Astrocyte of the cerebellum (primary cell): ENCODE data around the gene TMEM74B.

ENCODE experiments used
- DNase-seq: peaks from one replicate; pipeline ENCODE4 v3.0.0-alpha.2; 2011; ENCODE audit warnings: low read depth
- H3K4me3 ChIP-seq: 2 replicates; pipeline ENCODE4 v1.5.1; 2011; ENCODE audit warnings: mild to moderate bottlenecking, low read depth, low read length, moderate library complexity
- in situ Hi-C: cut with HindIII; loops from 2 replicates; pipeline ENCODE4 v1.10.0; 2017; ENCODE audit warnings: low sequenced_read_pairs
- TF ChIP-seq, protein P1 (sequence below): IDR thresholded peaks from 2 replicates; pipeline ENCODE4 v1.5.1; 2012; ENCODE audit warnings: low read length, low read depth, moderate library complexity, mild to moderate bottlenecking; ENCODE audit errors: missing control alignments

TMEM74B gene

DNA sequence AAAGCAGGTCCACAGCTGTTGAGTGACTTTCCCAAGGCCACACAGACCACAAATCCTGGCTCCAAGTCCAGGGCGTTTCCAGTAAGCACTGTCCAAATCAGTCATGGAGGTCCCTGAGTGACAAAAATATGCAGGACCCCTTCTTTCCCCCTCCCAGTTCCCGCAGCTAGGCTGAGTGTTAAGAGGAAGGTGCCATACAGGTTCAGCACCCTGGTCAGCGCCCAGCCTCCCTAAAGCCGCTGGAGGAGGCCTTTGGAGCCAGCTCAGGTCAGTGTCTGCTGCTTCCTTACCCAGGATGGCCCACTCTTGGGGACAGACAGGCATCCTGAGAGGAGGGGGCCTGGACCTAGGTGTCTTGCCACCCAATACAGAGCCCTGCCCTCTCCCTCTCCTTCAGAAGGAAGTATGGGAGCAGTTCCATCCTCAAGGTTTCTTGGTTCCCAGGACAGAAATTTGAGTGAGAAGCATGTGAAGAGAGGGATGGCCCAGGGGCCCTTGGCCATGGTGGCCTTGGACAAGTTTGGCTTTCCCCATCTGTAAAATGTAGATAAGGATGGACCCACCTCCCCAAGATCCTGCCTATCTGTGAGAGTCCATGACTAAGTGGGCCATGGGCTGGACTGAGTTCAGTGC is 13.2 kb downstream of the TMEM74B start:
- H3K4me3 ChIP-seq, result no peak overlapping the region
- TF ChIP-seq, protein P1, sequence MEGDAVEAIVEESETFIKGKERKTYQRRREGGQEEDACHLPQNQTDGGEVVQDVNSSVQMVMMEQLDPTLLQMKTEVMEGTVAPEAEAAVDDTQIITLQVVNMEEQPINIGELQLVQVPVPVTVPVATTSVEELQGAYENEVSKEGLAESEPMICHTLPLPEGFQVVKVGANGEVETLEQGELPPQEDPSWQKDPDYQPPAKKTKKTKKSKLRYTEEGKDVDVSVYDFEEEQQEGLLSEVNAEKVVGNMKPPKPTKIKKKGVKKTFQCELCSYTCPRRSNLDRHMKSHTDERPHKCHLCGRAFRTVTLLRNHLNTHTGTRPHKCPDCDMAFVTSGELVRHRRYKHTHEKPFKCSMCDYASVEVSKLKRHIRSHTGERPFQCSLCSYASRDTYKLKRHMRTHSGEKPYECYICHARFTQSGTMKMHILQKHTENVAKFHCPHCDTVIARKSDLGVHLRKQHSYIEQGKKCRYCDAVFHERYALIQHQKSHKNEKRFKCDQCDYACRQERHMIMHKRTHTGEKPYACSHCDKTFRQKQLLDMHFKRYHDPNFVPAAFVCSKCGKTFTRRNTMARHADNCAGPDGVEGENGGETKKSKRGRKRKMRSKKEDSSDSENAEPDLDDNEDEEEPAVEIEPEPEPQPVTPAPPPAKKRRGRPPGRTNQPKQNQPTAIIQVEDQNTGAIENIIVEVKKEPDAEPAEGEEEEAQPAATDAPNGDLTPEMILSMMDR, result no peak
- in situ Hi-C loops, result no loop called here
- DNase-seq, result no peak

- TF ChIP-seq, protein P1, result no peak
- DNase-seq, result no peak
- in situ Hi-C loops, result no loop called here
These were observed 15.6 kb downstream of the TMEM74B start for GRCh38 chr20:1169224-1169623.

DNA sequence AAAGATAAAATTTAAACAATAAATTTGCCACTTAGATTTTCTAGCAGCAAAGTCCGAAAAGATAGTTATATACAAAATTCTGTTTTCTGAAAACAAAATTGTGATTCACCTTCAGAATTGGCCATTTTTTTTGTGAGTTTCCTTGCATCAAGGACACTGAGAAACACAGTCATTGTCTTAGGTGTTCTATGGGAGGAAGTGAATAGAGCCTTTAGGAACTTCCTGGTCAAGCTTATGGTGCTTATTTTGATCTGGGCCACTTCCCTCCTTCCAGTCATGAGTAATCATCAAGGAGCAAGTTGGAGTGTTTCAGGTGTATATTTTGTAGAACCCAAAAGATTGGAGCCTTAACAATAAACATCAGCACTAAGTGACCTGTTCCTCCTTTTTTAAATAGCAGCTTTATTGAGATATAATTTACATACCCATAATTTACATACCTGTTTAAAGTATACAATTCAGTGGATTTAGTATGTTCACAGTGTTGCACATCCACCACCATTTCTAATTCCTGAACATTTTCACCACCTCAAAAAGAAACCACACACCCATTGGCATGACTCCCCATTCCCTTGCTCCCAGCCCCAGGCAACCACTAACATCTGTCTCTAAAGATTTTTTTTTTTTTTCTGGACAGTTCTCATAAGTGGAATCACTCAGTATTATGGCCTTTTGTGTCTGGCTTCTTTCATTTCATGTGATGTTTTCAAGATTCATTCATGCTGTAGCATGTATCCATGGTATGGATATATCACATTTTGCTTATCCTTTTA is 17.6 kb downstream of the TMEM74B start:
- H3K4me3 ChIP-seq, result no peak overlapping the region
- no peak for DNase-seq
- in situ Hi-C loops, result no loop called here
- TF ChIP-seq, protein P1, result no peak

More at GRCh38 chr20:1169224-1169623, 15.6 kb downstream of the TMEM74B start:
- no peak overlapping the region for H3K4me3 ChIP-seq

GRCh38 chr20:1165941-1166340 is 18.8 kb downstream of the TMEM74B start:
- in situ Hi-C loops, result no loop called here
- DNase-seq, result no peak
- no peak overlapping the region for H3K4me3 ChIP-seq
- TF ChIP-seq, protein P1, result no peak

- no peak overlapping the region for H3K4me3 ChIP-seq
- TF ChIP-seq, protein P1, result no peak
- in situ Hi-C loops, result no loop called here
- no peak for DNase-seq
These were observed 19.3 kb downstream of the TMEM74B start for GRCh38 chr20:1165521-1165920.

DNA sequence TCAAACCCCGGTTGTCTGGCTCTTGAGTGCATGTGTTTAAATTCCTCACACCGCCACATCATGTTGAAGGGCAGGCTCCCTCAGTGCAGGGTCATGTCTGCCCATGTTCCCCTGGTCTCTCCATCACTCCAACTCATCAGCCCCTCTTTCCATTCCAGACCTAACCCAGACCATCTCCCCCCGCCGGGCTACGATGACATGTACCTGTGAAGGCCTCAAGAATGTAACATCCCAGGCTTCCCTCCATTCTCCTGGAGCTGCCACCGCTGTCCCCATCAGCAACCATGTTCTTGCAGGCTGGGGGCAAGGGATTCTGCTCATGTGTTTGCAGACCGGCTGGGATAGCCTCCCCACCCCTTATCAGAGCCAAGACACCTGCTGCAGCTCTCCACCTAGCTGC is 19.9 kb downstream of the TMEM74B start:
- no peak overlapping the region for H3K4me3 ChIP-seq
- TF ChIP-seq, protein P1, result no peak
- DNase-seq, result no peak
- in situ Hi-C loops, result no loop called here
